ENCODE results near the gene GRB14.
"Not testable (repeated sequence)": the region's sequence is repeated elsewhere in the genome, so short reads cannot be mapped to it uniquely, and the experiment has no call there.

The GRB14 gene

DNA sequence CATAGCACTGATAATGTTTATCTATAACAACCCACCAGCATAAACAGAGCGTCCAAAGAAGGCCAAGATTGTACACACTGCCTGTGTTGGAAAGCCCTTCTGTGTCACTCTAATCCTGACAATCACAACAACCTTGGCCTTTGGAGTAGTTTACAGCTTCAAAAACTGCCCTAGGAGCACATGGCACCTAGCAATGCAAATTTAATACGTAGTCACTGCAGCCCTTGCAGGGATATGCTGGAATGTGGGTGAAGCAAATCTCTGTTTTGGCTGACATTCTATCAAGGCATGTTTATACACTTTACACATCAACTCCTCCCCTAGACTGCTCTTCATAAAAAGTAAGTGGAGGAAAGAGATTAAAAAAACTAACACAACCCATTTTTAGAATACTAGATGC lies 66.8 kb downstream of the GRB14 start:
- H3K27ac Mint-ChIP-seq = no peak overlapping the region
- H3K9me3 Mint-ChIP-seq = no peaks in the 10 kb centered on the region
- no peak overlapping the region for H3K4me3 Mint-ChIP-seq
- no peaks in the 10 kb centered on the region for H3K36me3 Mint-ChIP-seq (ENCODE audit: low read depth)
- no peaks in the 10 kb centered on the region for H3K27me3 Mint-ChIP-seq (ENCODE audit: low read depth)
- no peaks in the 10 kb centered on the region for H3K4me1 Mint-ChIP-seq (ENCODE audit: low read depth)

DNA sequence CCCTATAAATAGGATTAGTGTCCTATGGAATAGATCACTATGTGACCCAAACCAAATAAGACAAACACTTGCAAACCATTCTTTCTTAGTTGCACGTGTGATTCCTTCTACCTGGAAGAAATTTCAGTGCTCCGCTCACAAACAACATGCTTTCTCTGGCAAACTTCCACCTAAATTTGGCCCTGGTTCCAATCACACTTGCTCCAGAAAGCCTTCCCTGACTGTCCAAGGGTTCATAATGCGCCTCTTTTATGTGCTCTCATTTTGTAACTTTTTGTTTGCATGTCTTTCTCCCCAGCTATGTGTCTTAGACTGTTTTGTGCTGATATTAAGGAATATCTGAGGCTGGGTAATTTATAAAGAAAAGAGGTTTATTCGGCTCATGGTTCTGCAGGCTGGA lies 69.8 kb downstream of the GRB14 start:
- Mint-ChIP-seq H3K27ac (no peak overlapping the region), H3K4me1 (ENCODE audit: low read depth) (no peaks in the 10 kb centered on the region), H3K27me3 (ENCODE audit: low read depth) (no peaks in the 10 kb centered on the region)

DNA sequence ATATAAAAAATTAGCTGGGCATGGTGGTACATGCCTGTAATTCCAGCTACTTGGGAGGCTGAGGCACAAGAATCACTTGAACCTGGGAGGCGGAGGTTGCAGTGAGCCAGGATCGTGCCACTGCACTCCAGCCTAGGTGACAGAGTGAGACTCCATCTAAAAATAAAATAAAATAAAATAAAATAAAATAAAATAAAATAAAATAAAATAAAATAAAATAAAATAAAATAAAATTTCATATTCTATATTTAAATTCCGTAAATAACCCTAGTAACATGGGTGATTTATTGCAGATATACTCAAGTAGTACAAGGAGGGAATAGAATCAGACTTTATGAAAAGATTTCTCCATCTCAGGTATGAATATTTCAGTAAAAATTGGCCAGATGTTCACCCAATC lies 71.6 kb downstream of the GRB14 start:
- H3K4me3 Mint-ChIP-seq; H3K27ac Mint-ChIP-seq; H3K36me3 Mint-ChIP-seq (ENCODE audit: low read depth); H3K27me3 Mint-ChIP-seq (ENCODE audit: low read depth); H3K4me1 Mint-ChIP-seq (ENCODE audit: low read depth); H3K9me3 Mint-ChIP-seq: not testable (repeated sequence)

More for the DNA sequence above, 69.8 kb downstream of the GRB14 start:
- Mint-ChIP-seq H3K9me3 (no peaks in the 10 kb centered on the region), H3K36me3 (ENCODE audit: low read depth) (no peaks in the 10 kb centered on the region), H3K4me3 (no peak overlapping the region)

DNA sequence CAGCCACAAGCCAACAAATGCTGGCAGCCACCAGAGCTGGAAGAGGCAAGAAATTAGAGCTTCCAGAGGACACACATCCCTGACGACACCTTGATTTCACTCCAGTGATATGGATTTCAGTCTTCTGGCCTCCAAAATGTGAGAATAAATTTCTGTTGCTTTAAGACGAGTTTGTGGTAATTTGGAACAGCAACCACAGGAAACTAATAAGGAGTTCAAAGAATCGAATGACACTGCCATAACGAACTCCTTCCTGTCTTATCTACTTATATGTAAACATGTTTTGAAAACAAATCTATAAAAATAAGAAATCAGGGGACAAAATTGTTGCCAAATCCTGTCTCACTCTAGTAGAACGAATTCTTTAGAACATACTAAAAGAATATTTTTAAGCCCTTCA lies 75.8 kb downstream of the GRB14 start:
- Mint-ChIP-seq H3K9me3 (peaks cover 7% of the 10 kb centered on the region), H3K27ac (no peak overlapping the region), H3K27me3 (ENCODE audit: low read depth) (no peaks in the 10 kb centered on the region), H3K4me1 (ENCODE audit: low read depth) (no peaks in the 10 kb centered on the region), H3K36me3 (ENCODE audit: low read depth) (no peaks in the 10 kb centered on the region), H3K4me3 (no peak overlapping the region)

DNA sequence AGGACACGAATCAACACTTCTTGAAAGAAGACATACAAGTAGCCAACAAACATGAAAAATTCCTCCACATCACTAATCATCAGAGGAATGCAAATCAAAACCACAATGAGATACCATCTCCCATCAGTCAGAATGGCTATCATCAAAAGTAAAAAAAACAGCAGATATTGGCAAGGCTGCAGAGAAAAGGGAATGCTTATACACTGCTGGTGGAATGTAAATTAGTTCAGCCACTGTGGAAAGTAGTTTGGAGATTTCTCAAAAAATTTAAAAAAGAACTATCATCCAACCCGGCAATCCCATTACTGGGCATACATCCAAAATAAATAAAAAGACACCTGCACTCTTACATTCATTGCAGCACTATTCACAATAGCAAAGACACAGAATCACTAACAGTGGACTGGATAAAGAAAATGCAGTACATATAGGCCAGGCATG lies 78.7 kb downstream of the GRB14 start:
- H3K27me3 Mint-ChIP-seq (ENCODE audit: low read depth) = no peaks in the 10 kb centered on the region
- H3K27ac Mint-ChIP-seq = no peak overlapping the region
- H3K36me3 Mint-ChIP-seq (ENCODE audit: low read depth) = no peaks in the 10 kb centered on the region
- H3K4me1 Mint-ChIP-seq (ENCODE audit: low read depth) = no peaks in the 10 kb centered on the region
- no peak overlapping the region for H3K4me3 Mint-ChIP-seq
- peaks cover 7% of the 10 kb centered on the region for H3K9me3 Mint-ChIP-seq

DNA sequence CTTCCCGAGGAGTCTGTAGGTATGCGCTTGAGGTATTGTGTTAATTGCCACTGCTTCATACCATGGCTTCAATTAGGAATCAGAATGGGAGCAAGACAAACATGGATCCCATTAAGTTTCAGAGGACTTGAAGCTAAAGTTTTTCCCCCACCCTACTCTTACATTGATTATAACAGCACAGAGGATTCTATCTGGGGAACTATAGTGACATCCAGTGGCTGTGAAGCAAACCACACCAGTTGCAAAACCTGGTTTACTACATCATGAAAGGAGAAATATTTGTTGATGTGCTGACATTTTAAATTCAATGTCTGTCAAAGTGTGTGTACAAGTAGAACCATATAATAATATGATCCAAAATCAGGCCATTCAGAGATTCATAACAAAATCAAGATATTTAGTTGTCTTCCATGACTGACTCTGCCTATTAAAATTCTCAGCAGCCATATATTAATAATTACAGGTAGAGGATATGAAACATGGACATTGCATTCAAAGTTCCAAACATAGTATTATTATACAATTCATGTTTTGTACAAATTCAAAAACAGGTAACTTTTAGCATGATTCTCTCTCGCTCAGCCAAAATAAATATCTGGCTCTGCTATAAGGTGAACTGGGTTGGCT lies 82.9 kb downstream of the GRB14 start:
- Mint-ChIP-seq H3K4me3 (no peak overlapping the region), H3K9me3 (no peaks in the 10 kb centered on the region), H3K27me3 (ENCODE audit: low read depth) (no peaks in the 10 kb centered on the region), H3K27ac (no peak overlapping the region), H3K4me1 (ENCODE audit: low read depth) (no peaks in the 10 kb centered on the region), H3K36me3 (ENCODE audit: low read depth) (no peaks in the 10 kb centered on the region)

DNA sequence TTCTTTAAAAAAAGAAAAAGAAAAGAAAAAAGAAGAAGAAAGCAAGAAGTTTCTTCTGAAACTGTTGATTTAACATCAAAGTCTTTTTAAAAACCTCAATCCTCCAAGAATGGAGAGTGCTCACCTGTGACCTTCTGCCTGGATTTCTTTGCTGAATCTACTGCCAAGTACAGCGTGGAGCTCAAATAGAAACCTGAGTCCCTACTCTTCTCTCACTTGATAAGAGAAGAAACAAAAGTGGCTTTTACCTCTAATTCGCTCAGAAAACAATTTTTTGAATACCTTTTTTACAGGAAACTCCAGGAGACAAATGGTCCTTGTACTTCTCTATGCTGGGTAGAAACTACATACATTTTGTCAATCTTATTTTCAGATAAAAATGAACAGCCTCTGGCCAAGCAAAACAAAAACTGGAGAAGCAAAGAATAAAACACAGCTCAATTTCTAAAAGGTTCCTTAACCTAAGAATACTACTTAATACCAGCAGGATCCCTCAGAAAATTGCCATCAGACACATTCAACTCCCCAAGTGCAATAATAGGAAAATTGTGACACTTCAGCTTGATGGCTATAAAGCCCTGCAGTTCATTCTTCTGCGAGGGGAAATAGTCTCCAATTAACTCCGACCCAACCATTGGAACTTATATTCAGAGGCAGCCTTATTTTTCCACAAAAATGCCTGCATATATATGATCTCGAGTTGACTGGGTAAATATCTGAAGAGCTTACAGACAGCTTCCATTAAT lies 85.8 kb downstream of the GRB14 start:
- H3K4me3 Mint-ChIP-seq = no peak overlapping the region
- H3K27ac Mint-ChIP-seq = no peak overlapping the region
- H3K36me3 Mint-ChIP-seq (ENCODE audit: low read depth) = no peaks in the 10 kb centered on the region
- H3K4me1 Mint-ChIP-seq (ENCODE audit: low read depth) = no peaks in the 10 kb centered on the region
- H3K27me3 Mint-ChIP-seq (ENCODE audit: low read depth) = no peaks in the 10 kb centered on the region
- H3K9me3 Mint-ChIP-seq = no peaks in the 10 kb centered on the region

DNA sequence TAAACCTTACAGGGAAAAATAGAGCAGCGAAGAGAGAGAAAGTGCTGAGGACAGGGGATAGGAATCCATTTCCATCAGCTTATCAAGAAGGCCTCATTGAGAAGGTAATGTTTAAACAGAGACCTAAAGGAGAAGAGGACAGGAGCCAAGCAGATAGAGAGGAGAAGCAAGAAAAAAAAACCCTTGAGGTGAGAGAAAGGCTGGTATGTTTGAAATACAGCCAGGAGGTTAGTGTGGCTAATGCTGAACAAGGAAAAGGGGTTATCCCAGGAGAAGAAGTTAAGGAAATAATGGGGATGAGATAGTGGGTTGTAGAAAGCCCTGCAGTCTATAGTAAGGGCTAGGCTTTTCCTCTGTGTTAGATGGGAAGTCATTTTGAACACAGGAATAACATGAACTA lies 90.8 kb downstream of the GRB14 start:
- no peak overlapping the region for H3K27ac Mint-ChIP-seq
- H3K9me3 Mint-ChIP-seq = no peaks in the 10 kb centered on the region
- no peak overlapping the region for H3K4me3 Mint-ChIP-seq
- H3K27me3 Mint-ChIP-seq (ENCODE audit: low read depth) = no peaks in the 10 kb centered on the region
- no peaks in the 10 kb centered on the region for H3K36me3 Mint-ChIP-seq (ENCODE audit: low read depth)
- no peaks in the 10 kb centered on the region for H3K4me1 Mint-ChIP-seq (ENCODE audit: low read depth)

DNA sequence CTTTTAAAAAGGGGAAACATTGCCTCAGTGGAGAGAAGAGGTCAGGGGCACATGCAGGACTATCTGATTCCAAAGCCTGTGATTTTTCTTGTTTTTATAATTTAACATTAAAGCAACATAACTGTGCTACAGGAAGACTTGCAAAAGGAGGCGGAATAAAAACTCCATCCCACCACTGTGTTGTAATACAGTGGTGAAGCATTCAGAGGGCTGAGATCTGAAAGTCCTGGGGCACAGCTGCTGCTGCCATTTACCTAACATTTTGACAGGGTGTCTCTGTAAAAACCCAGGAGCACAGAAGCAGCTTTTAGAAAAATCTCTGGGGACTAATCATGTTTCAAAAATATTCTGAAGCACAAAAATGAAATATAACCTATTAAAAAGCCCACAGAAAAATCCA lies 97.6 kb downstream of the GRB14 start:
- no peak overlapping the region for H3K4me3 Mint-ChIP-seq
- no peak overlapping the region for H3K27ac Mint-ChIP-seq
- H3K36me3 Mint-ChIP-seq (ENCODE audit: low read depth) = no peaks in the 10 kb centered on the region
- H3K4me1 Mint-ChIP-seq (ENCODE audit: low read depth) = no peaks in the 10 kb centered on the region
- no peaks in the 10 kb centered on the region for H3K27me3 Mint-ChIP-seq (ENCODE audit: low read depth)
- peaks cover 5% of the 10 kb centered on the region for H3K9me3 Mint-ChIP-seq

DNA sequence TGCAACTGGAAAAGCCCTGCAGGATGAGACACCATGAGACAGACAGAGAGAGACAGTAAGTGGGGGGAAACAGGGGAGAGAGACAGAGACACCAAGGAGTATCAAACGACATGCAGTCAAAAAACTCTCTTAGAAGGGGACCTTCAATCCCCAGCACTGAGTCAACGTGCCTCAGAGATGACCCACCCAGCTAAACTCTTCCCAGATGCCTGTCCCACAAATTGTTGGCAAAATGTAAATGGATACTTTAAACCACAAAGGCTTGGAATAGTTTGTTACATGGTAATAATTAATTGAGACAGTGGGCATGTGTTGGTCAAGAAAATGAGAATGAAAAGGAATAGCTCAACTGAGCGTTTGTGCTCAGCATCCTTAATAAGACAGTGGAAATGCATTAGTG lies 98.3 kb downstream of the GRB14 start:
- H3K4me3 Mint-ChIP-seq = no peak overlapping the region
- no peak overlapping the region for H3K27ac Mint-ChIP-seq
- peaks cover 12% of the 10 kb centered on the region for H3K9me3 Mint-ChIP-seq
- no peaks in the 10 kb centered on the region for H3K4me1 Mint-ChIP-seq (ENCODE audit: low read depth)
- H3K27me3 Mint-ChIP-seq (ENCODE audit: low read depth) = no peaks in the 10 kb centered on the region
- no peaks in the 10 kb centered on the region for H3K36me3 Mint-ChIP-seq (ENCODE audit: low read depth)

DNA sequence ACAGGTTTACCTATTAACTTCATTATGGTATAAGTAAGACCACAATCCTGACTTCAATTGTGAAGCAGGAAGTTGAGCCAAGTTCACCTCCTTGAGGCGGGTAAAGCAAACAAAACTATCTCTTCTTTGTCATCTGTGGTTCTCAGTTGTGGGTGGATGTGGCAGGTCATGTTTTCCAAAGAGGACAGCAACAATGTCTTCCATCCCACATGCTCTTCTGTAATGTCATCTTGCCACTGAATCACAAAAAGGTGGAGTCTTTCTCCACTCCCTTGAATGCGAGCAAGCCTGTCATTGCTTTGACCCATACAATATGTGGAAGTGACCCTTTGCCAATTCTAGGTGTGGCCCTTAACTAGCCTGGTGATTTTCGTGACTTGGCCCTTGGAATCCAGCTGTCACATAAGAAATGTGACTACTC lies 98.7 kb downstream of the GRB14 start:
- Mint-ChIP-seq H3K27ac (no peak overlapping the region), H3K4me1 (ENCODE audit: low read depth) (no peaks in the 10 kb centered on the region), H3K36me3 (ENCODE audit: low read depth) (no peaks in the 10 kb centered on the region), H3K27me3 (ENCODE audit: low read depth) (no peaks in the 10 kb centered on the region), H3K4me3 (no peak overlapping the region), H3K9me3 (peaks cover 12% of the 10 kb centered on the region)

DNA sequence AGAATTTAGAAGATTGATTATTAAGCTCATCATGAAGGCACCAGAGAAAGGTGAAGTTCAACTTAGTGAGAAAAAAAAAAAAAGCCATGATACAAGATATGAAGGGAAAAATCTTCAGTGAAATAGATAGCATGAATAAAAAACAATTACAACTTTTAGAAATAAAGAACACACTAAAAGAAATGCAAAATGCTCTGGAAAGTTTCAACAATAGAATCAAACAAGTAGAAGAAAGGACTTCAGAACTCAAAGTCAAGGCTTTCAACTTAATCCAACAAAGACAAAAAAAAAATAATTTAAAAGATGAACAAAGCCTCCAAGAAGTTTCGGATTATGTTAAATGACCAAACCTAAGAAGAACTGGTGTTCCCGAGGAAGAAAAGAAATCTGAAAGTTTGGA lies 105.5 kb downstream of the GRB14 start:
- Mint-ChIP-seq H3K4me1 (ENCODE audit: low read depth) (no peaks in the 10 kb centered on the region), H3K27ac (no peak overlapping the region), H3K27me3 (ENCODE audit: low read depth) (no peaks in the 10 kb centered on the region), H3K9me3 (peaks cover 24% of the 10 kb centered on the region), H3K36me3 (ENCODE audit: low read depth) (no peaks in the 10 kb centered on the region), H3K4me3 (no peak overlapping the region)

DNA sequence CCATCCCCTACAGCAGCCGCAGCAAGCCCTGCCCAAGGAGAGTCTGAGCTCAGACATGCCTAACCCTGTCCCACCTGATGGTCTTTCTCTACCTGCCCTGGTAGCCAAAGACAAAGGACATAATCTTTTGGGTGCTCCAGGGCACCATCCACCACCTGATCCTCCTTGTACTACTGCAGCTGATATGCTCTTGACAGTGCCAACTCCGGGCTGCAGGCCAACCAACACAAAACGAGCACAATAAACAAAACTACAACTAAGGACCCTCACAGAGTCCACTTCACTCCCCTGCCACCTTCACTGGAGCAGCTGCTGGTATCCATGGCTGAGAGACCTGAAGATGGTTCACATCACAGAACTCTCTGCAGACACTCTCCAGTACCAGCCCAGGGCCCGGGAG lies 106.3 kb downstream of the GRB14 start:
- Mint-ChIP-seq H3K27me3 (ENCODE audit: low read depth) (no peaks in the 10 kb centered on the region), H3K9me3 (peaks cover 24% of the 10 kb centered on the region), H3K4me1 (ENCODE audit: low read depth) (no peaks in the 10 kb centered on the region), H3K4me3 (no peak overlapping the region), H3K27ac (no peak overlapping the region), H3K36me3 (ENCODE audit: low read depth) (no peaks in the 10 kb centered on the region)

DNA sequence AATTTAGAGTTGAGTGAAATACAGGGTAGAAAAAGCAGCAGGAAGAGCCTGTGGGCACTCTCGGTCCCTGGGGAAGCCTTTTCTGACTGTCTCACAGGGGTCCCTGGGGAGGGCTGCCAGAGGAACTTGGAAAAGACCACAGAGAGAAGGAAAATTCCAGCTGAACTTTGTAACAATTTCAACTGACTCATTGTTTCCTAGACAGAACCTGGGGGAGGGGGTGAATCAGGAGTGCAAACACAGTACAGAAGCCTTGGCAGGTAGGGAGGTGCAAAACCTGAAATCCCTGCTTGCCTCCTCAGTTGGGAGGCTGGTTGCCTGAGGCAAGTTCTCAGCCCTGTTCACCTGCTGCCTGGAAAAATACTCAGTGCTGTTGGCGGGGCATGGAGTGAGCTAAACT lies 106.8 kb downstream of the GRB14 start:
- Mint-ChIP-seq H3K27ac (no peak overlapping the region), H3K27me3 (ENCODE audit: low read depth) (no peaks in the 10 kb centered on the region), H3K9me3 (peaks cover 24% of the 10 kb centered on the region), H3K36me3 (ENCODE audit: low read depth) (no peaks in the 10 kb centered on the region), H3K4me3 (no peak overlapping the region), H3K4me1 (ENCODE audit: low read depth) (no peaks in the 10 kb centered on the region)

DNA sequence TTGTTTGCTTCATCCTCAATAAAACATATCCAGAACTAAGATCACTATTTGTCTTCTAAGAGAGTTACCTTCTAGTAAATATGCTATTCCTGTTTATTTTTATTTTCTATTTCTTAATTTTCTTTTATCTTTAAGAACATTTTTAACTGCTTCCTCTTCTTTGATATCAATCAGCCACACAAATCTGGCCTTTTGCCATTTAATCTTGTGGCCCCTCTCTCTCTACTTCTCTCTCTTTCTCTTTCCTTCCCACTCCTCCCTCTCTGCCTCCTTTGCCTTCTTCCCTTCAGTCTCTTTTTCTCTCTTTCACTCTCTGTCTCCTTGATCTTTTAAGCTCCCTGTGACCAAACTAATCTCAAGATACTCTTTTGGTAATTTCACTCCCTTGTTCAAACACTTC lies 108.4 kb downstream of the GRB14 start:
- no peaks in the 10 kb centered on the region for H3K27me3 Mint-ChIP-seq (ENCODE audit: low read depth)
- H3K9me3 Mint-ChIP-seq = peaks cover 12% of the 10 kb centered on the region
- no peak overlapping the region for H3K27ac Mint-ChIP-seq
- H3K36me3 Mint-ChIP-seq (ENCODE audit: low read depth) = no peaks in the 10 kb centered on the region
- H3K4me1 Mint-ChIP-seq (ENCODE audit: low read depth) = no peaks in the 10 kb centered on the region
- no peak overlapping the region for H3K4me3 Mint-ChIP-seq
